22Rv1 (cell line): ENCODE data around the gene SCN8A.

Source experiments
- CTCF ChIP-seq: fragments of 450-650 bp; IDR thresholded peaks from 2 replicates; pipeline ENCODE4 v1.5.1; 2017; ENCODE audit warnings: mild to moderate bottlenecking
- ZFX ChIP-seq: fragments of 450-650 bp; IDR thresholded peaks from 2 replicates; pipeline ENCODE4 v1.6.1; 2017; ENCODE audit warnings: antibody characterized with exemption, borderline replicate concordance

DNA sequence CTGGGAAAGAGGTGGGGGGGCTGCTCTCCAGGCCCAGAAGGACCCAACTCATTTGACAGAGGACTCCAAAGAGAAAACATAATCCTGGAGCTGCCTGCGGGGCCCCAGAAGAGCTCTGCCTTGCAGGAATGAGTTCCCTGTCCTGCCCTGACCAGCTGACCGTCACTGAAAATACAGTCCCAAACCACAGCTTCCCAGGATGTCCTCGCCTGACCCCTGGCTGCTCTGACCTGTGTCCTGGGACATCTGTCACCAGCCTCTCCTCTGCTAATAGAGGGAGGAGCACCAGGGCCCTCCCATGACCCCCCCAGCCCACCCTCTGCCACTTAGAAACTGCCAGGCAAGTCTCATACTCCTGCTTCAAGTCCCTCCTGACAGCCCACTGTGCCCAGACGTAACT is 247.7 kb downstream of the SCN8A start:
- TF ChIP-seq CTCF (no peak), ZFX (no peak)
